ENCODE results near the gene NDEL1. TPM values are rescaled to one million over a fixed set of nuclear protein-coding genes. Genes with fewer than 3 reads are reported as not detected.

The NDEL1 gene
- total and polyA plus RNA-seq, 9 of the 15 experiments (the other 6 are each of a cell fraction or from before 2014, with no cell fraction given) = 0.86 to 30.5 (median 22.7) TPM

- TF ChIP-seq, protein P1, sequence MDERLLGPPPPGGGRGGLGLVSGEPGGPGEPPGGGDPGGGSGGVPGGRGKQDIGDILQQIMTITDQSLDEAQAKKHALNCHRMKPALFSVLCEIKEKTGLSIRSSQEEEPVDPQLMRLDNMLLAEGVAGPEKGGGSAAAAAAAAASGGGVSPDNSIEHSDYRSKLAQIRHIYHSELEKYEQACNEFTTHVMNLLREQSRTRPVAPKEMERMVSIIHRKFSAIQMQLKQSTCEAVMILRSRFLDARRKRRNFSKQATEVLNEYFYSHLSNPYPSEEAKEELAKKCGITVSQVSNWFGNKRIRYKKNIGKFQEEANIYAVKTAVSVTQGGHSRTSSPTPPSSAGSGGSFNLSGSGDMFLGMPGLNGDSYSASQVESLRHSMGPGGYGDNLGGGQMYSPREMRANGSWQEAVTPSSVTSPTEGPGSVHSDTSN (CRISPR knock-in tag; IDR thresholded peaks at IDR 0.05; ENCODE audit: low read depth) = no peak
- TF ChIP-seq, protein P1 (tag; conservative IDR thresholded peaks at IDR 0.05; ENCODE audit: low read depth) = no peak
- TF ChIP-seq, protein P2, sequence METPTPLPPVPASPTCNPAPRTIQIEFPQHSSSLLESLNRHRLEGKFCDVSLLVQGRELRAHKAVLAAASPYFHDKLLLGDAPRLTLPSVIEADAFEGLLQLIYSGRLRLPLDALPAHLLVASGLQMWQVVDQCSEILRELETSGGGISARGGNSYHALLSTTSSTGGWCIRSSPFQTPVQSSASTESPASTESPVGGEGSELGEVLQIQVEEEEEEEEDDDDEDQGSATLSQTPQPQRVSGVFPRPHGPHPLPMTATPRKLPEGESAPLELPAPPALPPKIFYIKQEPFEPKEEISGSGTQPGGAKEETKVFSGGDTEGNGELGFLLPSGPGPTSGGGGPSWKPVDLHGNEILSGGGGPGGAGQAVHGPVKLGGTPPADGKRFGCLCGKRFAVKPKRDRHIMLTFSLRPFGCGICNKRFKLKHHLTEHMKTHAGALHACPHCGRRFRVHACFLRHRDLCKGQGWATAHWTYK (CRISPR knock-in tag; IDR thresholded peaks at IDR 0.05) = no peak
- no peak for TF ChIP-seq SMAD3 (CRISPR knock-in tag; conservative IDR thresholded peaks at IDR 0.05)
- no peak for TF ChIP-seq XRCC3 (IDR thresholded peaks at IDR 0.05)
- TF ChIP-seq NCOA2 (IDR thresholded peaks at IDR 0.05; ENCODE audit: partially characterized antibody in 2 of 2) = no peak
- no peak for TF ChIP-seq DPF2 (IDR thresholded peaks at IDR 0.05)
- TF ChIP-seq, protein P3, sequence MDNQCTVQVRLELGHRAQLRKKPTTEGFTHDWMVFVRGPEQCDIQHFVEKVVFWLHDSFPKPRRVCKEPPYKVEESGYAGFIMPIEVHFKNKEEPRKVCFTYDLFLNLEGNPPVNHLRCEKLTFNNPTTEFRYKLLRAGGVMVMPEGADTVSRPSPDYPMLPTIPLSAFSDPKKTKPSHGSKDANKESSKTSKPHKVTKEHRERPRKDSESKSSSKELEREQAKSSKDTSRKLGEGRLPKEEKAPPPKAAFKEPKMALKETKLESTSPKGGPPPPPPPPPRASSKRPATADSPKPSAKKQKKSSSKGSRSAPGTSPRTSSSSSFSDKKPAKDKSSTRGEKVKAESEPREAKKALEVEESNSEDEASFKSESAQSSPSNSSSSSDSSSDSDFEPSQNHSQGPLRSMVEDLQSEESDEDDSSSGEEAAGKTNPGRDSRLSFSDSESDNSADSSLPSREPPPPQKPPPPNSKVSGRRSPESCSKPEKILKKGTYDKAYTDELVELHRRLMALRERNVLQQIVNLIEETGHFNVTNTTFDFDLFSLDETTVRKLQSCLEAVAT (IDR thresholded peaks at IDR 0.05) = no peak
- no peak for TF ChIP-seq KAT7 (CRISPR knock-in tag; IDR thresholded peaks at IDR 0.05; ENCODE audit: borderline replicate concordance)
- TF ChIP-seq BRF1 (IDR thresholded peaks at IDR 0.05; ENCODE audit: borderline replicate concordance, extremely low read depth, insufficient read length) = no peak
- no peak for TF ChIP-seq POU5F1 (IDR thresholded peaks at IDR 0.05; ENCODE audit: borderline replicate concordance, low read depth, low read length, partially characterized antibody)
- no peak for TF ChIP-seq SREBF1 (IDR thresholded peaks at IDR 0.05; ENCODE audit: borderline replicate concordance, low read depth, low read length)
- TF ChIP-seq ZBED1 (IDR thresholded peaks at IDR 0.05) = no peak
- TF ChIP-seq NFE2L1 (tag; IDR thresholded peaks at IDR 0.05; ENCODE audit: borderline replicate concordance, low read depth) = no peak
- no peak for TF ChIP-seq YY1 (IDR thresholded peaks at IDR 0.05; ENCODE audit: borderline replicate concordance in 1 of 3, control insufficient read depth in 1 of 3, extremely low read depth in 1 of 3, insufficient read depth in 3 of 3, insufficient read length in 1 of 3, insufficient replicate concordance in 2 of 3, low read depth in 1 of 3, low read length in 2 of 3)
- no peak for TF ChIP-seq ESRRA (IDR thresholded peaks at IDR 0.05; ENCODE audit: borderline replicate concordance, low read depth)
These were observed 25.5 kb upstream of the NDEL1 start (continued) for GRCh38 chr17:8409966-8410882.

Measured in K562 (cell line).